Caki2 (cell line): ENCODE results near the gene SMIM38. TPM values are rescaled to one million over a fixed set of nuclear protein-coding genes. Genes with fewer than 3 reads are reported as not detected.

Source experiments
- DNase-seq: peaks from one replicate; pipeline ENCODE4 v3.0.0-alpha.2; 2015; ENCODE audit warnings: low read depth
- in situ Hi-C: cut with HindIII; loops from 2 replicates; pipeline ENCODE4 v1.10.0; 2016; ENCODE audit warnings: low sequenced_read_pairs, low pct_unique_long_range_greater_than_20kb, mixed read lengths
- total RNA-seq: library from RNA; depleted of rRNA; stranded (reverse); fragments of >200 nt; shearing (Covaris generic); gene quantifications from 2 replicates; pipeline ENCODE4 v1.2.3, GENCODE V29; 2014; ENCODE audit warnings: low replicate concordance

The SMIM38 gene
- total RNA-seq, 1 experiment from 2014 or later = not detected

DNA sequence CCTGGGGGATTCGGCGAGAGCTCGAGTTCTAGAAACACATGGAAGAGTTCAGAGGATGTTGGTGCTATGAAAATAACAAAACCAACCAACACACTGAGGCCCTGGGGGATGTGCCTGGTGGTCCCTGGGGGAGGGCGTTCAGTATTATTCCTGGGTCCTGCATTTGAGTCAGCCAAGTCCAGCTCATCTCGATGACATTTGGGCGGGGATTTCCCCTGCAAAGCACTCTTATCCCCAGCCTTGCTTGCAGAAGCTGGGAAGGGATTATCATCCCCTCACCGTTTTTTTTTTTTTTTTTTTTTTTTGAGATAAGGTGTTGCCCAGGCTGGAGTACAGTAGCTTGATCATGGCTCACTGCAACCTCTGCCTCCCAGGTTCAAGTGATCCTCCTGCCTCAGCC lies 2.1 kb upstream of the SMIM38 start:
- in situ Hi-C loops = no loop called here
- no peak for DNase-seq

DNA sequence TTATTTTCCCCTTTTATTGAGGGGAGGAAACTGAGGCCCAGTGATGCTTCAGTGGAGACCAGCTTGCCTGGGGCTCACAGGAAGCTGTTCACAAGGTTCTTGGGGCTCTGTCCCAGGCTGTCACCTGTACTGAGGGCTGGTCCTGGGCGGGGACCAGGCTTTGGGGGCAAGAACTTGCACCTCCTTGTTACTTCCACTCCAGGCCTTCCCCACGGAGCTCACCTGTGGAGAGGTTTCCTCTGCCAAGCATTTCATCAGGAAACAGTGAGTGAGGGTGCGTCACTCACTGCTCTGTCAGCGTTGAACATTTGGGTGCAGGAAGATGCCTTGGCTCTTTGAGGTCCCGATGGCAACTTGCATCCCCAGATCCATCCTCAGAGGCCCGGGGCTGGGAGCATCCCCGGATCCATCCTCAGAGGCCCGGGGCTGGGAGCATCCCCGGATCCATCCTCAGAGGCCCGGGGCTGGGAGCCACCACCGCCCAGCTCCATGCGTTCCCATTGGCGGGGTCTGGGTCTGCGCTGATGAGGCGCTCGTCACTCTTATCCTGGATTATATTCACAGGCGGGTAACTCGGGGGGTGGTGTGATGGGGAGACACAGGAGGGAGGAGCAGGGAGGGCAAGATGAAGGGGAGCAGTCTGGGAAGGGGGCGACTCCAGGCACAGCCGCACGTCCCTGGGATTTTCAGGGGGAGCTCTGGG lies 1.4 kb upstream of the SMIM38 start:
- in situ Hi-C loops = no loop called here
- DNase-seq = no peak

DNA sequence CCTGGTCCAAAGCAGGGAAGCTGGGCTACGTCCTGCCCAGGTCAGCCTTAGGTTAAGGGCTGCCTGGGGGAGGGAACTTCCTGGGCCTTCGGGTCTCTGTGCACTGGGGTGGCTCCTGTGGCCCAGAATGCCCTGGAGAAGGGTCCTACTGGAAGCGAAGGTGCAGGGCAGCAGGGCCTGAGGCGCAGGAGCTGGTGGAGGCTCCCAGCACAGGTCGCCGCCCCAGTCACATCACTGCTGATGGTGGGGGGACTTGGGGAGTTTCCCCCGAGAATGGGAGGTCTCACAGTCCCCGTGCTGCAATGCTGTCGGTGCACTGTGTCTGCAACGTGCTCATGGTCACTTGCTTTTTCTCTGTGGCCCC lies 815 bp upstream of the SMIM38 start:
- in situ Hi-C loops = no loop called here
- no peak for DNase-seq

DNA sequence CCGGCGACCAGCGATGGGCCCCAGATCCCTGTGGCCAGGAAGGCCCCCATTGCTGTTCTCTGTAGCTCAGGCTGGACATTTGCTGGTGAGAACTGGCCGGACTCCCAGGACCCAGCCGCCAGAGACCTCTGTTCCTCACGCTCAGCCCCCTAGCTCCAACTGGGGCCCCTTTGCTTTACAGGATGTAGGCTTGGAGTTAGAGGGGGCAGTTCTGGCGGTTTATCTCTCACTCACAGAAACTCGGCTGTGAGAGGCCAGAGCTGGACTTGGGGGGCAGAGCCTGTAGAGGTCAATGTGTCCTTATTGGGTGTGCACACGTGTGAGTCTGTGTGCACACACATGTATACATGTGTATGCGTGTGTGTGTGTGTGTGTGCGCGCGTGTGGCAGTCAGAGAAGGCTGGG lies 502 bp downstream of the SMIM38 start:
- in situ Hi-C loops = no loop called here
- DNase-seq = no peak

DNA sequence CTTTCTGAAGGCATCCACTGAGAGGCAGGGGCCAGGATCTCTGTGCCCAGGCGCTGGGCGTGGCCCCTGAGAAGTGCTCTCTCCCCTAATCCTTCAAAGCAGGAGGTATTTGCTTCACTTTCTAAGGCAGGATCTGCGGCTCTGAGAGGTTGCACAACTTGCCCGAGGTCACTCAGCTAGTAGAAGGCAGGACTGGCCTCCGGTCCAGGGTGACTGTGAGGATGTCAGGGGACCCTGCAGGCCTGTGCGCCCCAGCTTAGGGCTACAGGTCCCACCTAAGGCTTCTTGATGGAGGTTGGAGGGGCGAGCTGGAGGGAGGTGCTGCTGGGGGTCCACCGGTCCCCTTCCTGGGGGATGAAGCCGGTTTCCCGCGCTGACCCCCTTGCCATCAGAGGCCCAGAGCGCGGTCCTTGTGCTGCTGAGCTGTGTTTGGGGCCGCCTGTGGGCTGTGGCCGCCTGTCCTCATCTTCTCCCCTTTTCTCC lies 979 bp downstream of the SMIM38 start:
- in situ Hi-C loops = no loop called here
- DNase-seq = no peak

DNA sequence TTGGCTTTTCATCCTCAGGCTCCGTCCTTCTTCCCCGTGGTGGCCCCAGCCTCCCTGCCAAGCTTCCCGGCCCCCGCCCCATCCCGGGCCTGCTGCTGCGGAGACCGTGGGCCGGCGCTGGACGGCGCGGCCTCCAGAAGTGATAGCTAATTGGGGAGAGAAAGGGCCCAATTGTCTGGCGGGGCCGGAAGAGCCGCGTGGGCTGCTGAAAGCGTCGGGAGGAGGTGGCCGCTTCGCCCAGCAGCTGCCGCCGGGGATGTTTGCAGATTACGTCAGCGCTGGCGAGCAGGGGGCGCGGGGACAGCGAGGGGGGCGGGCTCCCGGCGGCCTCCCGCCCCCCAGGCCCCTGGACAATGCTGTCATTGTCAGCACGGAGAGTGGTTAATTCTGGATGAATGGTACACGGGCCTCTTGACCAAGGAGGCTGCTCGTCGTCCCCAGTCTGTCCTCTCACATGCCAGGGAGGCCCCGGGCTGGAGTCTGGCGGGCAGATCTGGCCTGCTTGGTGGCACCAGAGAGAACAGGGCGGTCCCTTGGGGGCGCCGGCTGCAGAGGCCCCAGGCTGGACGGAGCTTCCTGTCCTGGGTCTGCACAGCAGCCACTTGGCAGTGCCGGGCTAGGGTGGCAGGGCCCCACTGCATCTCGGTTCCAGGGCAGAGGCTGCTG lies 1.6 kb downstream of the SMIM38 start:
- in situ Hi-C loops = no loop called here
- DNase-seq = no peak

DNA sequence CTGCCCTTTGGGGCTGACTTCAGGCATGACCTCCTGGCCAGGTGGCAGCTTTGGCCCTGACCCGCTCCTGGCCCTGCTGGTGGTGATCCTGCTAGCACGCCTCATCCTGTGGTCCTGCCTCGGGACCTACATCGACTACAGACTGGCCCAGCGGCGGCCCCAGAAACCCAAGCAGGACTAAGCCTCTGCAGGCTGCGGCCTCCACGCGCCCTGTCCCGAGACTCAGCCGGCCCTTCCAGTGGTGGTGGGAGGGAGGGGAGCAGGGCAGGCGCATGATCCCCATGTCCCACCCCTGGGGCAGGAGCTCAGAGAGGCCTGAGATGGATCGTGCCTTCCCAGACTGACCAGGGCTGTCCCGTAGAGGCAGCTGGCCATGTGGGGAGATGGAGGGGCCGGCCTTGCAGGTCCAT lies 2.1 kb downstream of the SMIM38 start:
- no peak for DNase-seq
- in situ Hi-C loops = no loop called here

DNA sequence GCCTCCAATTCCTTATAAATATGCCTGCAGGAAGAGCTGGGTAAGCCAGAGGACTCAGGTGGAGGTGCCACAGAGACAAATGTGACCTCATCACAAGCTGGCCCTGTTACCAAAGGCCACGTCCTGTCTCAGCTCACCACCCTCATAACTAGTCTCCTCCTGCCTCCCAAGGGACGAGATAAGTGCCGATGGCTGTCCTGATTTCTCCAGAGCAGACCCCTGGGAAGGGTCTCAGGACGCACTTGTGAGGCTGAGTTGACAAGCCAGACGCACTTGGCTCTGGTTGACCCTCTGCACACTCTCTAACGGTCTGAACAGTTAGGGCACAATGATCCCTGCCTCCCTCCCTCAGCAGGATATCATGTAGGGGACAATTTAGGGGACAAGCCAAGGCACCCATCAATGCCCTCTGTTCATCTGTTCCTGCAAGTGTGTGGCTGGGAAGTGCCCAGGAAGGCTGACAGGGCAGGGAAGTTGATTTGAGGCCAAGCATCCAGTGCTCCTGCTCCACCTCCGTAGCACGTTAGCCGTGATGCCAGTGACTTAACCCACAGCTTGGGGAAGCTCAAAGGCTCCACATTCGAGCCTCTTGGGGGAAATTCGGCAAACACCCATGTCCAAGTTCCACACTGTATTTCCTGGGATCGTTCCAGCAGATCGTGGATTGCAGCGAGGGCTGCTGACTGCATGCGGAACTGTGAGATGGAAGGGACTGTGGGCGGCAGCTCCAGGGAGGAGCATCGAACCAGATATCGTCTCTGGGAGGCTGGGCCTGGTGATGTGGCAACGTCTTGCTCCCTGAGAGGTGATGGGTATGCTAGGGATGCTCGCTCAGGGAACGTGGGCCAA lies 2.8 kb downstream of the SMIM38 start:
- in situ Hi-C loops = no loop called here

DNA sequence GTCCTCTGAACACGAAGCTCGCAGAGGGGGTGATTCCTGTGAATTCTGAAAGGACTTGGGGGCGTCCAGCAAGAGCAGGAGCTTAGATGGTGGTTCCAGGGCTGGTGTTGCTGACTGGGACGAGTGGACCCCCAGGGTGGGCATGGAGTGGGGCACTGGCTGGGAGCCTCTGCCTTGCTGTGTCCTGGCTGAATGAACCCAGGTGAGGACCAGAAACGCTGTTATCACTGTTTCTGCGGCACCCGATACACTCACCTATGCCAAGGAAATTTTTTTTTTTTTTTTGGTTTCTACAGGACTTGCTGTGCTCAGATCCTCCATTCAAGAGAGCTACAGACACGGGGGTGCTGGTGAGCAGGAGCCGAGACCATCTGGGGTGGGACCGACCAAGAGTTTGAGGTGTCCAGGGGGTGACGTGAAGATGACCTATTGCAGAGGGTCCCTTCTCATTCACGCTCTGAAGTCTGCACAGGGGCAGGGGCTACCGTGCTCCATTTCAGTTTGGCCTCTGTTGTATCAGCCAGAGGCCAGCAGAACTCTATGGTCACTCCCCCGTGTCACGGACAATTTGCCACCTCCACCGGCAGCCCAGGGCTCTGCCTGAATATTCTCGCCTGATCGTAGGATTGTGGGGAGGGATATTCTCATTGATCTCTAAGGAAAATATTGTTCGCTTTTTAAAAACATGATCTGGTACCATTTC lies 3.6 kb downstream of the SMIM38 start:
- in situ Hi-C loops = no loop called here
- no peak for DNase-seq

More for the DNA sequence above, 2.8 kb downstream of the SMIM38 start:
- no peak for DNase-seq

DNA sequence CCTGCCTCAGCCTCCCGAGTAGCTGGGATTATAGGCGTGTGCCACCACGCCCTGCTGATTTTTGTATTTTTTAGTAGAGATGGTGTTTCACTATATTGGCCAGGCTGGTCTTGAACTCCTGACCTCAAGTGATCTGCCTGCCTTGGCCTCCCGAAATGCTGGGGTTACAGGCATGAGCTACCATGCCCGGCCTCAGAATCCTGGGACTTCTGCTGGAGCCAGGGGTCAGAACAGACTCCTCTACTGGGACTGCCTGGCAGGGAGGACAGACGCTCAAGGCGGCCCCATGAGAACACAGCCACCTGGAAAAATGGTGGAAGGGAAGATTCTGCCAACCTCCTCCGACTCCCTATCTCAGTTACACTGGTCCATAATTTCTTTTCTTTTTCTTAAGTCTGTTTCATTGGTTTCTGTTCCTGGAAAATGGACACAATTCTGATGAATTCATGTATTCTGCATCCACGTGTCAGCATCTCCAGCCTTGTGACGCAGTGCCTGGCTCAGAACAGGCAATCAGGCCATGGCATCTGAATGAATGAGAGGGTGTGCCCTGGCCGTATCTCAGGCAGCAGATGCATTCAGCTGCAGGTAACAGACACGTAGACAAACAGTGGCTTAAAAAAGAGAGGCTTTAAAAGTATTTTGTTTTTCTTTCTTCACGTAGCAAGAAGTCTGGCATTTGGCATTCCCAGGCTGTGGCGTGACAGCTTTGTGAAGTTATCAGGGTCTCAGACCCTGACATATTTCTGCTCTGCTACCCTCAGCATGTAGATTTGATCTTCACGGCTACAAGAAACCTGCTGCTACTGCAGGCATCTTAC lies 4.8 kb downstream of the SMIM38 start:
- in situ Hi-C loops = no loop called here
- no peak for DNase-seq

DNA sequence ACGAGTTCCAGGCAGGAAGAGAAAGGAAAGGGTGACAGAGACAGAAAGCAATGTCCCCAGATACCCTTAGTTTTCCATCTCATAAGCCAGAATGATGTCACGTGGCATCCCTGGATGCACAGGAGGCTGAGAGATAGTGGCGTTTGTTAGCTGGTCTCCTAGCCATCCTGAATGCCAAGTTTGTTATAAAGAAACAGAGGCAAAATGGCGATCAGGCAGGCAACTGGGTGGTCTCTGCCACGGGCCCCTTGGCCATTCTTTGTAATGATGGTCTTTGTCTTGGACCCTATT lies 5.3 kb downstream of the SMIM38 start:
- no peak for DNase-seq
- in situ Hi-C loops = no loop called here

DNA sequence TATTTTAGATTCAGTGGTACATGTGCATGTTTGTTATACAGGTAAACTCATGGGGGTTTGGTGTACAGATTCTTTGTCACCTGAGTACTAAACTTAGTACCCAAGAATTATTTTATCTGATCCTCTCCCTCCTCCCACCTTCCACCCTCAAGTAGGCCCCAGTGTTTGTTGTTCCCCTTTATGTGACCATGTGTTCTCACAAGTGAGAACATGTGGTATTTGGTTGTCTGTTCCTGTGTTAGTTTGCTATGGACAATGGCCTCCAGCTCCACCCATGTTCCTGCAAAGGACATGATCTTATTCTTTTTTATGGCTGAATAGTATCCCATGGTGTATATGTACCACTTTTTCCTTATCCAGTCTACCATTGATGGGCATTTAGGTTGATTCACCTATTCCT lies 6.8 kb downstream of the SMIM38 start:
- in situ Hi-C loops = no loop called here
- DNase-seq = no peak

DNA sequence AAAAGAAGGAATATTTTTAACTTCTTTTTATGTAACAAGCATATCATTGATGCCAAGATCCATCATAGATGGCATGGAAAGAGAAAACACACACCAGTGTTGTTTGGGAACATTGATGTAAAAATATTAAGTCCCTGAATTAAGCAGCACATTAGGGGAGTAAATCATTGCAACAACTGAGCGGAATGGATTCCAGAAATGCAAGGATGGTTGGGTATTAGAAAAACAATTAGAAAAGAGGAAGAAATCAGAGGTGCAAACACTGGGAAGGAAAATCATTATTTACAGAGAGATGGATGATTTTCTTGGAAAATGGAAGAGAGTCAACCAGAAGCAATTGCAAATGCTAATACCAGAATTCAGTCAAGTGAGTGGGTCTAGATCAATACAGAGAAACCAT lies 8.1 kb downstream of the SMIM38 start:
- no peak for DNase-seq
- in situ Hi-C loops = no loop called here

DNA sequence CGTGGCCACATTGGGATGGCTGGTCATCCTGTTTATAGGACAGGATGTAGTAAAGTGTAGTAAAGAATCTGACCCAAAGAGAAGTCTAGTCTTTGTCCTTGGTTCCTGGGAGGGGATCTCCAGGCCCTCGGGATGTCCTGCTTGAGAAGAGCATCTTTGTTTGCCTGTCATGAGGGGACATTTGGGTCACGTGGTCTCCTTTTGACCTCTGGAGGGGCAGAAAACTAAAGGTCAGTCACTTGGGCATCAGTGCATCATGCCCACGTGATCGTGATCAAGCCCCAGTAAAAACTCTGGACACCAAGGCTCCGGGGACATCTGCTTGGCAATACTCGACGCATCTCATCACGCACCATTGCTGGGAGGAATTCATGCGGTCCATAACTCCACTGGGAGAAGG lies 9.1 kb downstream of the SMIM38 start:
- in situ Hi-C loops = no loop called here
- no peak for DNase-seq

DNA sequence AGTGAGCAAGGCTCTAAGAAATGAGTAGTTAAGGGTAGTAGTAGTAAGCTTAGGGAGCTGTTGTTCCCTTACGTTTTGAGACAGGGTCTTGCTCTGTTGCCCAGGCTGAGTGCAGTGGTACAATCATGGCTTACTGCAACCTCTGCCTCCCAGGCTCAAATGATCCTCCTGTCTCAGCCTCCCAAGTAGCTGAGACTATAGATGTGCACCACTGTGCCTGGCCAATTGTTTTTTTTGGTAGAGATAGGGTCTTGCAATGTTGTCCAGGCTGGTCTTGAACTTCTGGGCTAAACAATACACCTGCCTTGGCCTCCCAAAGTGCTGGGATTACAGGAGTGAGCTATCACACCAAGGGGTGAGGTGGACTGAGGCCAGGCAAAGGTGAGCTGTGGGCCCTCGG lies 10.0 kb downstream of the SMIM38 start:
- in situ Hi-C loops = no loop called here
- DNase-seq = no peak

DNA sequence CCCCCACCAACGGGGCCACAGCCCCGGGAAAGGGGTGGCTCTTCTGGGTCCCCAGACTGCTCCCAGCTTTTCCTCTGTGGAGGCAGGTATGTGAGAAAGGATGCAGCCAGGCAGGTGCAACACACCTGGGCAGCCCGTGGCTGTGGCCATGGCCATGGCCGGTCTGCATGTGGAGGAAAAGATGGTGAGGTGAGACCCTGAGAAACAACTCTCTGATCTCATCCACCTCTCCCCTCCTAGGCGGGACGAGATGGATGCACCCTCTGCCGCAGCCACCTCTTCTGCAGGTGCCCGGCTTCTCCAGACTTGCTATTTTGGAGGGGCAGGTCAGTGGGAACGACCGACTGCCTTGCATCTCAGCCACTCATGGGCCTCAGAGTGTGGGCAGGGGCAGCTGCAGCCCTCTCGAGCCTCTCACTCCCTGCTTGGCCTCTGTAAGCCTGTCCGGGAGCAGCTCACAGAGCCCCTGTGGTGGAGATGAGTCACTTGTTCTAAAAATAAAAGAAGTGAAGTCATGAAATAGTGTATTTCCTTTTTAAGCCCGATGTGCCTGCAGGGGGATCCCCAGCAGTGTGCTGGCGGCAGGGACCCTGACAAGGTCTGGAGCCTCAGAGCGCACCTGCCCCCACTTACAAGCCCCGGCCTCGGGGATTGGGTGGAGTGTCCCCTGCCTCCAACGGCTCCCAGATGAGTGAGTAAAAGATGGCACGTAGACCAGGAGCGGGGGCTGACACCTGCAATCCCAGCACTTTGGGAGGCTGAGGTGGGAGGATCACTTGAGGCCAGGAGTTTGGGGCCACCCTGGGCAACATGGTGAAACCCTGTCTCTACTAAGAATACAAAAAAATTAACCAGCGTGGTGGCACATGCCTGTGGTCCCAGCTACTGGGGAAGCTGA lies 10.7 kb downstream of the SMIM38 start:
- DNase-seq = peak; percentile 71
- in situ Hi-C loops = no loop called here
